K562 (cell line): Measurements from ENCODE around the gene YIF1A.

Source experiments
- CTCF ChIP-seq, 3 experiments: IDR thresholded peaks in 2 of 3; conservative IDR thresholded peaks in 1 of 3; 2 replicates each; pipeline ENCODE4 v1.5.1; 2011 to 2012; ENCODE audit warnings: low read length in 3 of 3, mild to moderate bottlenecking in 3 of 3, control low read depth in 2 of 3, improper control_type of control experiment in 1 of 3, inconsistent platforms in 1 of 3, low read depth in 1 of 3, mixed read lengths in 1 of 3, moderate library complexity in 1 of 3; ENCODE audit not compliant: insufficient read depth in 2 of 3
- HMGXB4 ChIP-seq: sonication (generic); formaldehyde crosslinking; IDR thresholded peaks from 2 replicates; pipeline ENCODE4 v1.8.1; 2023; ENCODE audit warnings: mild to moderate bottlenecking, missing genetic modification reagents
- NBN ChIP-seq: fragments of 450-650 bp; IDR thresholded peaks from 2 replicates; pipeline ENCODE4 v1.6.1; 2016; ENCODE audit warnings: low read depth, mild to moderate bottlenecking
- POU5F1 ChIP-seq: fragments of 150-350 bp; IDR thresholded peaks from 2 replicates; pipeline ENCODE4 v1.6.1; 2014; ENCODE audit warnings: borderline replicate concordance, low read length, low read depth, mild to moderate bottlenecking; ENCODE audit not compliant: partially characterized antibody
- SMARCA4 ChIP-seq: fragments of 450-650 bp; IDR thresholded peaks from 2 replicates; pipeline ENCODE4 v1.6.1; 2016
- ZNF431 ChIP-seq: sonication (generic); formaldehyde crosslinking; IDR thresholded peaks from 2 replicates; pipeline ENCODE4 v1.8.0; 2022; ENCODE audit warnings: mild to moderate bottlenecking, missing genetic modification reagents

GRCh38 chr11:66247801-66248200, 41.1 kb downstream of the YIF1A start:
- TF ChIP-seq SMARCA4 (no peak), NBN (no peak), POU5F1 (no peak), CTCF (IDR thresholded peaks at IDR 0.05 in 2 of 3, conservative IDR thresholded peaks at IDR 0.05 in 1 of 3; ENCODE audit: insufficient read depth in 2 of 3, low read depth in 1 of 3, low read length in 3 of 3) (no peak), ZNF431 (CRISPR knock-in tag) (no peak), HMGXB4 (no peak)
